NOMO-1 treated with dmso at 0.1 percent for 144 hours (cell line): ENCODE results near the gene CDC20.
"Not testable (repeated sequence)": the region's sequence is repeated elsewhere in the genome, so short reads cannot be mapped to it uniquely, and the experiment has no call there.

ENCODE experiments used
- DNase-seq: peaks from one replicate; lab custom pipeline; 2025; ENCODE audit not compliant: unreplicated experiment; lab: John Stamatoyannopoulos, UW

CDC20 gene

GRCh38 chr1:43354471-43354870 lies 4.3 kb upstream of the CDC20 start:
- no peak for DNase-seq

- DNase-seq: no peak
Observed at GRCh38 chr1:43354936-43355335, 3.8 kb upstream of the CDC20 start.

- no peak for DNase-seq
Observed at GRCh38 chr1:43357251-43357650, 1.5 kb upstream of the CDC20 start.

- peak; percentile 31 for DNase-seq
Observed at GRCh38 chr1:43358121-43358745, 548 bp upstream of the CDC20 start.

- DNase-seq: no peak
Observed at GRCh38 chr1:43359696-43360095, 915 bp downstream of the CDC20 start.

GRCh38 chr1:43360616-43361015 lies 1.8 kb downstream of the CDC20 start:
- DNase-seq: no peak

- DNase-seq: no peak
Observed at GRCh38 chr1:43363283-43363934, 4.6 kb downstream of the CDC20 start.

- DNase-seq: no peak
Observed at GRCh38 chr1:43363935-43364525, 5.2 kb downstream of the CDC20 start.

GRCh38 chr1:43365678-43366077 lies 6.9 kb downstream of the CDC20 start:
- DNase-seq: no peak

- no peak for DNase-seq
Observed at GRCh38 chr1:43366179-43366578, 7.4 kb downstream of the CDC20 start.

- no peak for DNase-seq
Observed at GRCh38 chr1:43366601-43367025, 7.8 kb downstream of the CDC20 start.

- no peak for DNase-seq
Observed at GRCh38 chr1:43367026-43367903, 8.5 kb downstream of the CDC20 start.

GRCh38 chr1:43367904-43368645 lies 9.3 kb downstream of the CDC20 start, which contains the start of gene ELOVL1:
Gene ELOVL1 (minus strand): TSS chr1:43368011. CDS start chr1:43365609, 2,402 bp downstream.
- DNase-seq: peak; percentile 89

GRCh38 chr1:43368646-43369020 lies 9.9 kb downstream of the CDC20 start:
- no peak for DNase-seq

- not testable (repeated sequence) for DNase-seq
Observed at GRCh38 chr1:43369779-43370178, 11.0 kb downstream of the CDC20 start.

- DNase-seq: no peak
Observed at GRCh38 chr1:43370564-43370963, 11.8 kb downstream of the CDC20 start.

GRCh38 chr1:43372172-43372571 lies 13.4 kb downstream of the CDC20 start:
- no peak for DNase-seq

GRCh38 chr1:43373066-43373940 lies 14.5 kb downstream of the CDC20 start:
- DNase-seq: no peak

GRCh38 chr1:43376723-43377235 lies 18.0 kb downstream of the CDC20 start:
- no peak for DNase-seq

GRCh38 chr1:43377831-43378230 lies 19.1 kb downstream of the CDC20 start:
- no peak for DNase-seq
